Mucosa of descending colon (tissue), 3 donors: ENCODE data around the gene ARHGAP12. TPM values are rescaled to one million over a fixed set of nuclear protein-coding genes. Genes with fewer than 3 reads are reported as not detected.

ENCODE experiments used
- ATAC-seq: fragments of 200-7000 bp; cut with Tn5 transposase; one replicate; pipeline ENCODE4 v1.9.1; 2020; ENCODE audit warnings: mild to moderate bottlenecking, moderate library complexity
- DNase-seq, 3 donors: peaks; one replicate each; pipeline ENCODE4 v3.0.0-alpha.2; 2020
- H3K36me3 ChIP-seq: fragments of 200-600 bp; one replicate; pipeline ENCODE4 v1.8.0; 2021; ENCODE audit warnings: low read depth, mild to moderate bottlenecking
- H3K4me1 ChIP-seq: fragments of 200-600 bp; one replicate; pipeline ENCODE4 v1.8.0; 2021; ENCODE audit warnings: low read depth, mild to moderate bottlenecking
- H3K4me3 ChIP-seq: fragments of 200-600 bp; one replicate; pipeline ENCODE4 v1.8.0; 2021; ENCODE audit warnings: mild to moderate bottlenecking
- H3K9me3 ChIP-seq: fragments of 200-600 bp; one replicate; pipeline ENCODE4 v1.8.0; 2021; ENCODE audit warnings: mild to moderate bottlenecking
- CTCF ChIP-seq: fragments of 200-600 bp; IDR thresholded peaks from one replicate; pipeline ENCODE4 v1.8.0; 2022; ENCODE audit warnings: antibody characterized with exemption, mild to moderate bottlenecking
- intact Hi-C, 2 donors: fragments of 100-400 bp; cut with DNase I in 1 of 2; cut with micrococcal nuclease in 1 of 2; formaldehyde crosslinking; loops; one replicate each; pipeline versions ENCODE4 v1.11.0 to v1.11.1; 2022; cut with DNase I, micrococcal nuclease
- total RNA-seq, 3 donors: library from RNA; stranded (reverse); fragmentation: NEBNext Ultra II Directional in 2 of 3; extraction: Animal tissue kit (Norgen Biotek cat#: 25700) in 2 of 3; gene quantifications; one replicate each; pipeline versions ENCODE4 v1.2.1 to v1.2.4, GENCODE V29; 2021 to 2023
- donor health status: DM: no; HTN: no; CAD: no; lungs with moderate emphysema.
- donor health status: DM: no; HTN: no; CAD: no.
- donor health status: DM: no; HTN: yes; CAD: no.

Gene ARHGAP12
- total RNA-seq, 3 donors from 2014 or later, result 37.2 to 44.4 (median 44.3) TPM

GRCh38 chr10:31921031-31921430, 7.6 kb downstream of the ARHGAP12 start:
- TF ChIP-seq CTCF, result no peak
- ATAC-seq (no peak), DNase-seq (no peak)
- no peaks in the 10 kb centered on the region for H3K9me3 ChIP-seq
- no peaks in the 10 kb centered on the region for H3K36me3 ChIP-seq
- H3K4me3 ChIP-seq, result no peak overlapping the region
- intact Hi-C loops, result no loop called here
- H3K4me1 ChIP-seq, result peaks cover under 1% of the 10 kb centered on the region

GRCh38 chr10:31920538-31920937, 8.1 kb downstream of the ARHGAP12 start:
- intact Hi-C loops, result no loop called here
- DNase-seq, result no peak
- Histone ChIP-seq H3K36me3 (no peaks in the 10 kb centered on the region), H3K4me3 (no peak overlapping the region), H3K4me1 (no peaks in the 10 kb centered on the region), H3K9me3 (no peaks in the 10 kb centered on the region)
- ATAC-seq, result no peak
- no peak for TF ChIP-seq CTCF

GRCh38 chr10:31918671-31919409, 9.8 kb downstream of the ARHGAP12 start:
- Histone ChIP-seq H3K36me3 (no peaks in the 10 kb centered on the region), H3K9me3 (no peaks in the 10 kb centered on the region), H3K4me1 (no peaks in the 10 kb centered on the region), H3K4me3 (no peak overlapping the region)
- TF ChIP-seq CTCF, result no peak
- intact Hi-C loops, result no loop called here
- DNase-seq (no peak), ATAC-seq (no peak)

GRCh38 chr10:31914370-31914769, 14.3 kb downstream of the ARHGAP12 start:
- no peaks in the 10 kb centered on the region for H3K36me3 ChIP-seq
- ATAC-seq (no peak), DNase-seq (no peak)
- H3K4me3 ChIP-seq, result no peak overlapping the region
- intact Hi-C loops, result no loop called here
- no peaks in the 10 kb centered on the region for H3K9me3 ChIP-seq
- no peaks in the 10 kb centered on the region for H3K4me1 ChIP-seq
- TF ChIP-seq CTCF, result no peak

GRCh38 chr10:31912898-31913850, 15.5 kb downstream of the ARHGAP12 start:
- intact Hi-C loops, result no loop called here
- H3K36me3 ChIP-seq, result no peaks in the 10 kb centered on the region
- H3K4me1 ChIP-seq, result no peaks in the 10 kb centered on the region
- no peaks in the 10 kb centered on the region for H3K9me3 ChIP-seq
- TF ChIP-seq CTCF, result no peak
- ATAC-seq, result no peak
- DNase-seq, result no peak
- no peak overlapping the region for H3K4me3 ChIP-seq
